Erythroblast (primary cell): ENCODE data around the gene CAMK1G.

ENCODE experiments used
- GATA1 ChIP-seq: IDR thresholded peaks from 2 replicates; pipeline ENCODE4 v1.6.1; 2011; ENCODE audit warnings: low read depth, mild to moderate bottlenecking, control low read depth, low read length, moderate library complexity
- POLR2A ChIP-seq: IDR thresholded peaks from 2 replicates; pipeline ENCODE4 v1.6.1; 2011; ENCODE audit warnings: mild to moderate bottlenecking, low read length

DNA sequence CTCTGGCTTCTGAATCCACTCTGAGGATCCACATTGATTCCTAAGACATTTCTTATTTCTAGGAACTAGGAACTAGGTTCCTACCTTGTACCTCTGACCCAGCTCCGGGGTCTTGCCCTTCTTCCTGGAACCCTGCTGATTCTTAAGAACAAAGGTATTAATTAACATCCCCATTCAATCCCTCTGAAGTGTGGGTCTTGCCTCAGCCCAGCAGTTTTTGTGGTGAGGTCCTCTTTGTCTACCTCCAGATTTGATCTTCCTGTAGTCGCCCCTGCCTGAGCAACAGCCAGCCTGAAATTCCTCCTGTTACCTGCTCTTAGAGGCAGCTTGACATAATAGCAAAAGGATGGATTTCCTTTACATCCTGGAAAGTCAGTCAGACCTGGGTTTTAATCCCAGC is 46.7 kb upstream of the CAMK1G start:
- TF ChIP-seq POLR2A (no peak), GATA1 (no peak)
